H9 (cell line): Measurements from ENCODE around the gene ZNF484. TPM values are rescaled to one million over a fixed set of nuclear protein-coding genes. Genes with fewer than 3 reads are reported as not detected.
"Not testable (repeated sequence)": the region's sequence is repeated elsewhere in the genome, so short reads cannot be mapped to it uniquely, and the experiment has no call there.

Source experiments
- DNase-seq: peaks from one replicate; pipeline ENCODE4 v3.0.0-alpha.2; 2017
- H2AFZ ChIP-seq: one replicate; pipeline ENCODE4 v1.6.1; 2013; ENCODE audit warnings: mild to moderate bottlenecking, low read length, control low read depth, moderate library complexity
- H2AK5ac ChIP-seq: 2 replicates; pipeline ENCODE4 v1.6.1; 2013; ENCODE audit warnings: low read length, control low read depth, mixed read lengths; ENCODE audit not compliant: insufficient read length
- H2BK120ac ChIP-seq: one replicate; pipeline ENCODE4 v1.6.1; 2013; ENCODE audit warnings: low read depth, mild to moderate bottlenecking, low read length, control low read depth, inconsistent platforms; ENCODE audit not compliant: poor library complexity, severe bottlenecking
- H2BK12ac ChIP-seq: 2 replicates; pipeline ENCODE4 v1.6.1; 2013; ENCODE audit warnings: low read length, control low read depth, mixed read lengths, low read depth; ENCODE audit not compliant: insufficient read length
- H2BK15ac ChIP-seq: 2 replicates; pipeline ENCODE4 v1.6.1; 2013; ENCODE audit warnings: low read depth, low read length, control low read depth
- H2BK20ac ChIP-seq: one replicate; pipeline ENCODE4 v1.6.1; 2013; ENCODE audit warnings: low read depth, mild to moderate bottlenecking, low read length, control low read depth, inconsistent platforms; ENCODE audit not compliant: poor library complexity, severe bottlenecking
- H2BK5ac ChIP-seq: 2 replicates; pipeline ENCODE4 v1.6.1; 2013; ENCODE audit warnings: low read length, control low read depth, mixed read lengths; ENCODE audit not compliant: insufficient read length
- H3K14ac ChIP-seq: 2 replicates; pipeline ENCODE4 v1.6.1; 2013; ENCODE audit warnings: low read length, control low read depth; ENCODE audit not compliant: insufficient read depth
- H3K18ac ChIP-seq: 2 replicates; pipeline ENCODE4 v1.6.1; 2013; ENCODE audit warnings: low read depth, mild to moderate bottlenecking, mixed read lengths, low read length, control low read depth; ENCODE audit not compliant: insufficient read length
- H3K23ac ChIP-seq: 2 replicates; pipeline ENCODE4 v1.6.1; 2013; ENCODE audit warnings: low read length, control low read depth, mixed read lengths, low read depth; ENCODE audit not compliant: insufficient read length
- H3K23me2 ChIP-seq: 2 replicates; pipeline ENCODE4 v1.6.1; 2013; ENCODE audit warnings: low read depth, mild to moderate bottlenecking, mixed read lengths, low read length, control low read depth; ENCODE audit not compliant: insufficient read length, poor library complexity, severe bottlenecking
- H3K27ac ChIP-seq: 2 replicates; pipeline ENCODE4 v1.5.1; 2013; ENCODE audit warnings: low read length, control low read depth, mixed read lengths, low read depth; ENCODE audit not compliant: insufficient read length
- H3K27me3 ChIP-seq: 2 replicates; pipeline ENCODE4 v1.6.1; 2013; ENCODE audit warnings: low read length, control low read depth, inconsistent platforms; ENCODE audit not compliant: insufficient read depth
- H3K4ac ChIP-seq: 2 replicates; pipeline ENCODE4 v1.6.1; 2013; ENCODE audit warnings: low read depth, mild to moderate bottlenecking, control low read depth, inconsistent platforms, low read length, moderate library complexity
- H3K4me1 ChIP-seq: 2 replicates; pipeline ENCODE4 v1.6.1; 2013; ENCODE audit warnings: low read length, control low read depth, inconsistent platforms; ENCODE audit not compliant: insufficient read depth
- H3K4me2 ChIP-seq: 2 replicates; pipeline ENCODE4 v1.6.1; 2013; ENCODE audit warnings: low read length, control low read depth, mixed read lengths; ENCODE audit not compliant: insufficient read length, insufficient read depth
- H3K56ac ChIP-seq: 2 replicates; pipeline ENCODE4 v1.6.1; 2013; ENCODE audit warnings: low read depth, mild to moderate bottlenecking, mixed read lengths, low read length, control low read depth; ENCODE audit not compliant: insufficient read length
- H3K79me1 ChIP-seq: 2 replicates; pipeline ENCODE4 v1.6.1; 2013; ENCODE audit warnings: low read depth, mild to moderate bottlenecking, moderate library complexity, low read length, control low read depth, inconsistent platforms; ENCODE audit not compliant: insufficient read depth, poor library complexity, severe bottlenecking
- H3K79me2 ChIP-seq: 2 replicates; pipeline ENCODE4 v1.6.1; 2013; ENCODE audit warnings: low read length, control low read depth, inconsistent platforms; ENCODE audit not compliant: insufficient read depth
- H3K9ac ChIP-seq: 2 replicates; pipeline ENCODE4 v1.6.1; 2013; ENCODE audit warnings: low read length, control low read depth, mixed read lengths; ENCODE audit not compliant: insufficient read length; ENCODE audit errors: extremely low read depth
- H3K9me3 ChIP-seq: one replicate; pipeline ENCODE4 v1.6.1; 2013; ENCODE audit warnings: low read depth, low read length, inconsistent platforms; ENCODE audit not compliant: control insufficient read depth
- H3T11ph ChIP-seq: one replicate; pipeline ENCODE4 v1.6.1; 2013; ENCODE audit warnings: mild to moderate bottlenecking, low read length, control low read depth, inconsistent platforms
- H4K20me1 ChIP-seq: one replicate; pipeline ENCODE4 v1.6.1; 2013; ENCODE audit not compliant: control insufficient read depth, insufficient read length, insufficient read depth
- H4K5ac ChIP-seq: 2 replicates; pipeline ENCODE4 v1.6.1; 2013; ENCODE audit warnings: low read depth, mild to moderate bottlenecking, mixed read lengths, low read length, control low read depth; ENCODE audit not compliant: insufficient read length
- H4K8ac ChIP-seq: replicated peaks from 2 replicates; pipeline ENCODE4 v1.6.1; 2013; ENCODE audit warnings: low read length, control low read depth, mixed read lengths, low read depth; ENCODE audit not compliant: insufficient read length
- H4K91ac ChIP-seq: 2 replicates; pipeline ENCODE4 v1.6.1; 2013; ENCODE audit warnings: low read depth, mild to moderate bottlenecking, moderate library complexity, mixed read lengths, low read length, control low read depth; ENCODE audit not compliant: insufficient read length
- H3K27ac Mint-ChIP-seq, 3 experiments: 2 replicates in 2 of 3; 3 replicates in 1 of 3; pipeline ENCODE4 v1.8.0; 2020 to 2021; ENCODE audit warnings: mixed read lengths in 3 of 3, mild to moderate bottlenecking in 1 of 3, moderate library complexity in 1 of 3
- H3K27me3 Mint-ChIP-seq: 2 replicates; pipeline ENCODE4 v1.8.0; 2021; ENCODE audit warnings: low read depth, mild to moderate bottlenecking, moderate library complexity, mixed read lengths
- H3K36me3 Mint-ChIP-seq, 3 experiments: 2 replicates in 2 of 3; 3 replicates in 1 of 3; pipeline ENCODE4 v1.8.0; 2020 to 2021; ENCODE audit warnings: low read depth in 3 of 3, mixed read lengths in 3 of 3; ENCODE audit not compliant: insufficient read depth in 1 of 3
- H3K4me1 Mint-ChIP-seq, 2 experiments: 2 replicates each; pipeline ENCODE4 v1.8.0; 2020; ENCODE audit warnings: mixed read lengths in 2 of 2
- H3K4me3 Mint-ChIP-seq, 2 experiments: 2 replicates in 1 of 2; 3 replicates in 1 of 2; pipeline ENCODE4 v1.8.0; 2020 to 2021; ENCODE audit warnings: mild to moderate bottlenecking in 2 of 2, mixed read lengths in 2 of 2, moderate library complexity in 1 of 2
- H3K9me3 Mint-ChIP-seq, 2 experiments: 2 replicates in 1 of 2; 3 replicates in 1 of 2; pipeline ENCODE4 v1.8.0; 2020; ENCODE audit warnings: mild to moderate bottlenecking in 2 of 2, mixed read lengths in 2 of 2, moderate library complexity in 1 of 2
- WGBS: extraction: QIAGEN DNeasy Blood & Tissue Kit; methylation state at CpG from one replicate; pipeline ENCODE4 v1.1.7; 2013; ENCODE audit warnings: missing lambda C conversion rate, low lambda C conversion rate, mixed read lengths; ENCODE audit not compliant: insufficient read length; ENCODE audit errors: extremely low coverage; 5-methylcytosine and 5-hydroxymethylcytosine counted together
- total RNA-seq: library from RNA; stranded (reverse); gene quantifications from 2 replicates; pipeline ENCODE4 v1.2.1, GENCODE V29; 2021
- TF ChIP-seq, protein P1 (sequence below): fragments of 200-600 bp; sonication (generic); conservative IDR thresholded peaks from 3 replicates; pipeline ENCODE4 v1.8.0; 2021; ENCODE audit warnings: antibody characterized with exemption, mild to moderate bottlenecking

Gene ZNF484
- total RNA-seq, 1 experiment from 2014 or later, result 10.2 TPM

DNA sequence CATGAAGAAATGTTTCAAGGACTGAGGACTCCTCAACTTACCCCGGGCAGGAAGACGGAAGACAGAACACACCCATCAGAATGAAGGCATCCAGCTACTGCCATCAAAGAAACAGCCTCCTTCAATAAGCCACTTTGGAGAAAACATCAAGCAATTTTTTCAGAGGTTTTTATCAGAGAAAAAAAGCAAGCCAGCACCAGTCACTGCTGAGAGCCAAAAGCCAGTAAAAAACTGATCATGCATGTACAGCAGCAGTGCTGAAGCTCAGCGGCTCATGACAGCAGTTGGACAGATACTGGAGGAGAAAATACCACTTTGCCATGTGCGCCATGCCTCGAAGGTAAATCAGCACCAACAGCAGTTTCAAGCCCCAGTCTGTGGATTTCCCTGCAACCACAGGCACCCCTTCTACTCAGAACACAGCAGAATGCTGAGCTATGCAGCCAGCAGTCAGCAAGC, 10.1 kb upstream of the ZNF484 start:
- no CpG with 5 or more reads among the region's 5 CpGs for WGBS
- Mint-ChIP-seq H3K27me3 (peaks cover 58% of the 10 kb centered on the region), H3K4me1 (peaks cover 46 to 50% of the 10 kb centered on the region in 2 experiments), H3K9me3 (no peaks in the 10 kb centered on the region; a peak in 1 of 5 replicates), H3K4me3 (no peak overlapping the region), H3K36me3 (peaks cover 0 to 11% (median 1%) of the 10 kb centered on the region in 3 experiments; a peak in 4 of 7 replicates), H3K27ac (no peak overlapping the region; a peak in 1 of 7 replicates)
- Histone ChIP-seq H2AK5ac (no peak overlapping the region), H3K4me2 (no peak overlapping the region), H4K5ac (no peak overlapping the region), H3K23ac (no peak overlapping the region), H2BK5ac (no peak overlapping the region), H3K27me3 (no peaks in the 10 kb centered on the region; the same call in 1 of the 2 replicates), H3K14ac (no peak overlapping the region), H3K4ac (no peak overlapping the region), H3K18ac (no peak overlapping the region), H3T11ph (no peak overlapping the region), H3K4me1 (peaks cover 9% of the 10 kb centered on the region; the same call in 1 of the 2 replicates), H3K79me1 (no peaks in the 10 kb centered on the region), H3K56ac (no peak overlapping the region), H4K20me1 (no peaks in the 10 kb centered on the region), H3K23me2 (no peaks in the 10 kb centered on the region), H2AFZ (no peak overlapping the region), H3K27ac (no peak overlapping the region), H2BK20ac (no peak overlapping the region), H2BK15ac (no peak overlapping the region), H3K9ac (no peak overlapping the region), H3K9me3 (no peaks in the 10 kb centered on the region), H3K79me2 (no peaks in the 10 kb centered on the region), H4K8ac (no peak overlapping the region), H2BK120ac (no peak overlapping the region), H2BK12ac (no peak overlapping the region), H4K91ac (no peak overlapping the region)
- TF ChIP-seq, protein P1, sequence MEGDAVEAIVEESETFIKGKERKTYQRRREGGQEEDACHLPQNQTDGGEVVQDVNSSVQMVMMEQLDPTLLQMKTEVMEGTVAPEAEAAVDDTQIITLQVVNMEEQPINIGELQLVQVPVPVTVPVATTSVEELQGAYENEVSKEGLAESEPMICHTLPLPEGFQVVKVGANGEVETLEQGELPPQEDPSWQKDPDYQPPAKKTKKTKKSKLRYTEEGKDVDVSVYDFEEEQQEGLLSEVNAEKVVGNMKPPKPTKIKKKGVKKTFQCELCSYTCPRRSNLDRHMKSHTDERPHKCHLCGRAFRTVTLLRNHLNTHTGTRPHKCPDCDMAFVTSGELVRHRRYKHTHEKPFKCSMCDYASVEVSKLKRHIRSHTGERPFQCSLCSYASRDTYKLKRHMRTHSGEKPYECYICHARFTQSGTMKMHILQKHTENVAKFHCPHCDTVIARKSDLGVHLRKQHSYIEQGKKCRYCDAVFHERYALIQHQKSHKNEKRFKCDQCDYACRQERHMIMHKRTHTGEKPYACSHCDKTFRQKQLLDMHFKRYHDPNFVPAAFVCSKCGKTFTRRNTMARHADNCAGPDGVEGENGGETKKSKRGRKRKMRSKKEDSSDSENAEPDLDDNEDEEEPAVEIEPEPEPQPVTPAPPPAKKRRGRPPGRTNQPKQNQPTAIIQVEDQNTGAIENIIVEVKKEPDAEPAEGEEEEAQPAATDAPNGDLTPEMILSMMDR, result no peak
- DNase-seq, result no peak

DNA sequence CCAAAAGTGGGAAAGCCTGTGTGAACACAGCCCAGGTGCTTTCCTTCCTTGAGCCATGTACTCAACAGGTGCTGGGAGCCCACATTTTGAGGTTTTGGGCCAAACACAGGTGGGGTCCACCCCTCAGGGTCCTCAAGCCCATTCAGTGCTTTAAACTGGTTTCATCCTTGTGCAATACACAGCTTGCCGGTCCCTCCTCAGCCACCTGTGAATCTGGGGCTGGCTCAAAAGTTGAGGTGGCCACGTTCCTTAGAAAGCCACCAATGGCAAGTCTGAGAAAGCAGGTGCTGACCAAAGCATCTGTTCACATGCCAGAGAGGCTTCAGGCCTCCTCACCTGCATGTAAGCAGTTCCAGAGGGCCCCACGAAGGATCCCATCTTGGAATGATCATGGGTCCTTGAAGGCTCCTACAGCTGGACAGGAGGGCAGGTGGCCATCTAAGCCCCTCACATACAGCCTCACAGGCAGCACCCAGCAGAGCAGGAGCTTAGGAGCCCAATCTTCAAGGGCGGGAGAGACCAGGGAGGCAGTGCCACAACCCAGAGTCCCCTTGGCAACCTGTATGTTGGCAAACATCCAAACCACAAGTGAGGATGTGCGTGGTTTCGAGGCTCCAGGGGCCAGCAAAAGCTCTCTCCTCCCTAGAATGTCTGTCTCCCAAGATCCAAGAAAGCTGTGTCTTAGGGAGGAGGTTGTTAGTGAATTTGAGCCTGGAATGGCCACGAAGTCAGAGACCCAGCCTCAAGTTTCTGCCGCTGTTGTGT, 9.2 kb upstream of the ZNF484 start:
- not testable (repeated sequence) for H3K27ac ChIP-seq, H3K9me3 Mint-ChIP-seq, H4K5ac ChIP-seq, H4K8ac ChIP-seq, H3K56ac ChIP-seq, H3K4ac ChIP-seq, H2BK15ac ChIP-seq, H3T11ph ChIP-seq, H3K14ac ChIP-seq, H3K27ac Mint-ChIP-seq, H3K18ac ChIP-seq, H3K9ac ChIP-seq, H2BK120ac ChIP-seq, H4K20me1 ChIP-seq, H4K91ac ChIP-seq, H2BK12ac ChIP-seq, H3K23ac ChIP-seq, DNase-seq, H2BK5ac ChIP-seq, H3K4me2 ChIP-seq, H3K79me1 ChIP-seq, H3K79me2 ChIP-seq, H3K27me3 ChIP-seq, H2BK20ac ChIP-seq, H3K4me3 Mint-ChIP-seq, H2AFZ ChIP-seq, H3K9me3 ChIP-seq, H3K23me2 ChIP-seq, H2AK5ac ChIP-seq
- no CpG with 5 or more reads among the region's 8 CpGs for whole genome bisulfite sequencing
- Mint-ChIP-seq H3K27me3 (peaks cover 56% of the 10 kb centered on the region), H3K4me1 (peaks cover 51 to 55% of the 10 kb centered on the region in 2 experiments), H3K36me3 (peaks cover 0 to 11% (median 1%) of the 10 kb centered on the region in 3 experiments; a peak in 4 of 7 replicates)
- H3K4me1 ChIP-seq, result peaks cover 13% of the 10 kb centered on the region
